GM12875 (cell line): ENCODE results near the gene ACP6.
A peak's percentile ranks its signal among the peaks of the same experiment; 100 is the strongest.

Experiments used
- H3K4me3 ChIP-seq: one replicate; pipeline ENCODE4 v1.5.1; 2011; ENCODE audit warnings: low read depth, low read length, control low read depth
- TF ChIP-seq, protein P1 (sequence below): IDR thresholded peaks from 2 replicates; pipeline ENCODE4 v1.5.1; 2011; ENCODE audit warnings: low read depth, mild to moderate bottlenecking, control low read depth, inconsistent platforms, low read length, moderate library complexity, borderline replicate concordance; ENCODE audit not compliant: insufficient read depth

Gene ACP6

DNA sequence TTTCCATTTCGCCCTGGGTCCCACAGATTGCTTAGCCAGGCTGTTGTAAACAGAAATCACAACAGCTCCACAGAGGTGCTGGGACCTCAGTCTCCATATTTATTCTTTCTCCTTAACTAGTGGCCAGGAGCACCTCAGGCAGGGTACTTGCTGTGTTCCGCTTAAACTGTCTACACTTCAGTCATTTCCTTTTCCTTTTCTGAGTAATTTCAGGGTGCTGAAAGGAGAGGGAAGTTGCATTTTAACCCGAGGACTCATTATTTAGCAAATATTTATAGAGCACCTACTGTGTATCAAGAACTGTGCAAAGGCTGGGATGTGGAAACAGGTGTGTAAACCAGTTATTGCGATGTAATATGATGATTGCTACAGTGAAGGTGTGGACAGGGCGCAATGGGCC, 41.9 kb downstream of the ACP6 start:
- no peak overlapping the region for H3K4me3 ChIP-seq

DNA sequence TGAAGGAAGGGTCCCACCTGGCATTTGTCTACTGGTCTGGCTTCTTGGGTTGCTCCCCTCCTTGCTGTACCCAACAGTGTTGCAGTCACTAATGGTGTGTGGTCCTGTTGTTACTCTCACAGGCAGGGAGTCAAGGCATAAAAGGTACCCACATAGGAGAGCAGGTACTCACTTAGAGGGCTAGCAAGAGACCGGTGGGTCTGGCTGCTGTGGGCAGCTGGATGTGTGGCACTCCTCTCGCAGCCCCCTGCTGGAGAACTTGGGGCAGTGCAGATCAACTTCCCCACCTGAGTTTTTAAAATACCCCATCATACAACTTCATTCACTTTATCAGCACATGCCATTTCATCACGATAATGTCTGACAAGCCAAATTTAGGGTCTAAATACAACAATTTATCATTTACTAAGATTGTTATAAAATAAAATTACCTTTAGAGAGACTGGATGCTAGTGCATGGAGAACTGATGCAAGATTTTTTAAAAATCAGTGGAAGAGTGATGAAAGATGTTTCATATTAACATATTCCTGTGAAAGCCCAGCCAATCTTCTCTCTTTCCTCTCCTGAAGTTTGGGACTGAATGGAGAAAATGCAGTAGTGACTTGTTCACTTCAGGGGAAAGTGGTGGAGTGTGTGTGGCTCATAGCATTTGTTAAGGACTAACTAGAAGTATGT, 42.8 kb downstream of the ACP6 start:
- H3K4me3 ChIP-seq: no peak overlapping the region

More for the DNA sequence above, 41.9 kb downstream of the ACP6 start:
- TF ChIP-seq, protein P1, sequence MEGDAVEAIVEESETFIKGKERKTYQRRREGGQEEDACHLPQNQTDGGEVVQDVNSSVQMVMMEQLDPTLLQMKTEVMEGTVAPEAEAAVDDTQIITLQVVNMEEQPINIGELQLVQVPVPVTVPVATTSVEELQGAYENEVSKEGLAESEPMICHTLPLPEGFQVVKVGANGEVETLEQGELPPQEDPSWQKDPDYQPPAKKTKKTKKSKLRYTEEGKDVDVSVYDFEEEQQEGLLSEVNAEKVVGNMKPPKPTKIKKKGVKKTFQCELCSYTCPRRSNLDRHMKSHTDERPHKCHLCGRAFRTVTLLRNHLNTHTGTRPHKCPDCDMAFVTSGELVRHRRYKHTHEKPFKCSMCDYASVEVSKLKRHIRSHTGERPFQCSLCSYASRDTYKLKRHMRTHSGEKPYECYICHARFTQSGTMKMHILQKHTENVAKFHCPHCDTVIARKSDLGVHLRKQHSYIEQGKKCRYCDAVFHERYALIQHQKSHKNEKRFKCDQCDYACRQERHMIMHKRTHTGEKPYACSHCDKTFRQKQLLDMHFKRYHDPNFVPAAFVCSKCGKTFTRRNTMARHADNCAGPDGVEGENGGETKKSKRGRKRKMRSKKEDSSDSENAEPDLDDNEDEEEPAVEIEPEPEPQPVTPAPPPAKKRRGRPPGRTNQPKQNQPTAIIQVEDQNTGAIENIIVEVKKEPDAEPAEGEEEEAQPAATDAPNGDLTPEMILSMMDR: no peak

DNA sequence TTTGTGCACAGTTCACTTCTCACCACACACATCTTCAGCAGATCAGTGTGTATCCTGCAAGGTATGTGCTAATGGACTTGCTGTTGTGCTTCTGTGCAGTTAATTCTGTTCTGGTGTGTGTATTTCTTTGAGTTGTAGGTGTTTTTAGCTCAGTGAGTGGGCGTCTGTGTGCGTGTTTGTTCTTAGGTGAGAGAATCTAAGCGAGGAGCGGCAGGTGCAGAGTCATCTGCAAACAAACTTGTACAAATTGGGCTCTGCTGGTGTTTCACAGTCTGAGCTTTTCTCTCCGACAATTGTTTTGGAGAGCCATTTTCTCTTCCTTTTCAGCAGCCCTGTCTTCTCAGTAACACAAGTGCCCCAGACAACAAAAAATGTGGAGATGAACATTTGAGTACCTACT, 43.6 kb downstream of the ACP6 start:
- no peak overlapping the region for H3K4me3 ChIP-seq
- TF ChIP-seq, protein P1: no peak

More for the DNA sequence above, 42.8 kb downstream of the ACP6 start:
- TF ChIP-seq, protein P1: peak; percentile 91

DNA sequence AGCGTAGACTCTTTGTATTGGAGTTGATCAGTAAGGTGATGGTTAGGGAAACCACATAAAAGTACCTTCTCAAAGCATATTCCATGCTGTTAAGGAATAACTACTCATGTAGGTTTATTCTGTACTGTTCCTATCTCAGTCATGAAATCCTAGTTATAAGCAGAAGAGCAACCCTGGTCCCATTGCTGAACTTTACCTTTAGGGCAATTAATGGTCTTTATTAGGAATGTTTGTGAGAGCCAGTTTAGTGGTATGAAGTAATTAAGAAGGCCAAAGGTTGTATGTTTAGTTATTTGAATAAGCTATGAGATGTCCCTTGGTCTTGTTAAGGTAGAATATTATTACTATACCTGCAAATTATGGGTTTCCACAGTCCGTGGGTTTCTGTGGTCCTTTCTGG, 44.0 kb downstream of the ACP6 start:
- H3K4me3 ChIP-seq: no peak overlapping the region
- TF ChIP-seq, protein P1: no peak

DNA sequence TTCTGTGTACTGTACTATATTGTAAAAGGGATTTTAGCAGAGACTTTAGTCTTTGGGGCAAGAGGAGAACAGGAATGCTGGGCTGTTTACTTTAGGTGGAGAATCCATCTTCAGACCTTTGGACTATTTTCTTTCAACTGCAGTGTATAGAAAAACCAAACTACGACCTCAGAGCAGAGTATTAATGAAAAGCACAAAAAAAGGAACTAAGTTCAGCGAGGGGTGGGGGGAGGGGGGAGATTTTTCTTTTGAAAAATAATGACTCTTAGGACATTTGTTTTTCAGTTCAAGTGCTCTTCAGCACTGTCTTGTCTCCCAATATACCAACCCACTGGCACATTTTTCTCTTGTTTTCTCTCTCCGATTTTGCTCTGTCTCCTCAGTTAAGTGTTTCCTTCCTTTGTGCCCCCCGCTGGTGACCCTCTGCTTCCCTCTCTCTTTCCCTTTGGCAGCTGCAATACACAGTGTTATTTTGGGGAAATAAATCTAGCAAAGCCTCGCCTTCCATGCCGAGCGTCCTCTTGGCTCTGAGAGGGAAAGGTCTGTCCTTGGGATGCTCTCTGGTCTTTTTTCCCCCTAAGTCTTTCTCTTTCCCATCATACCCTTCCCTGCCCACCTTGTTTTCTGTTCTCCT, 44.8 kb downstream of the ACP6 start:
- H3K4me3 ChIP-seq: no peak overlapping the region
- TF ChIP-seq, protein P1: no peak

DNA sequence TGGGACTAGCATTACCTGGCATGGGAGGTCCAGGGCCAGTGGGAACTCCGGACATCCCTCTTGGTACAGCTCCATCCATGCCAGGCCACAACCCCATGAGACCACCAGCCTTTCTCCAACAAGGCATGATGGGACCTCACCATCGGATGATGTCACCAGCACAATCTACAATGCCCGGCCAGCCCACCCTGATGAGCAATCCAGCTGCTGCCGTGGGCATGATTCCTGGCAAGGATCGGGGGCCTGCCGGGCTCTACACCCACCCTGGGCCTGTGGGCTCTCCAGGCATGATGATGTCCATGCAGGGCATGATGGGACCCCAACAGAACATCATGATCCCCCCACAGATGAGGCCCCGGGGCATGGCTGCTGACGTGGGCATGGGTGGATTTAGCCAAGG, 45.8 kb downstream of the ACP6 start:
- TF ChIP-seq, protein P1: no peak
- no peak overlapping the region for H3K4me3 ChIP-seq

DNA sequence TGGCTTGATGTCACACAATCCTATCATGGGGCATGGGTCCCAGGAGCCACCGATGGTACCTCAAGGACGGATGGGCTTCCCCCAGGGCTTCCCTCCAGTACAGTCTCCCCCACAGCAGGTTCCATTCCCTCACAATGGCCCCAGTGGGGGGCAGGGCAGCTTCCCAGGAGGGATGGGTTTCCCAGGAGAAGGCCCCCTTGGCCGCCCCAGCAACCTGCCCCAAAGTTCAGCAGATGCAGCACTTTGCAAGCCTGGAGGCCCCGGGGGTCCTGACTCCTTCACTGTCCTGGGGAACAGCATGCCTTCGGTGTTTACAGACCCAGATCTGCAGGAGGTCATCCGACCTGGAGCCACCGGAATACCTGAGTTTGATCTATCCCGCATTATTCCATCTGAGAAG, 46.3 kb downstream of the ACP6 start:
- H3K4me3 ChIP-seq: no peak overlapping the region
- TF ChIP-seq, protein P1: no peak
